Measurements from ENCODE around the gene TSC22D3. TPM values are rescaled to one million over a fixed set of nuclear protein-coding genes. Genes with fewer than 3 reads are reported as not detected.

The TSC22D3 gene
- total RNA-seq, 4 donors from 2014 or later: 101 to 786 (median 475) TPM

- Histone ChIP-seq H3K9me3 (no peaks in the 10 kb centered on the region), H3K4me1 (peaks cover 0 to 5% of the 10 kb centered on the region in 2 donors), H3K27ac (peak overlapping the region; percentile 95 to 96), H3K27me3 (no peaks in the 10 kb centered on the region), H3K4me3 (no peak overlapping the region), H3K36me3 (no peaks in the 10 kb centered on the region)
- intact Hi-C loops (cut with DNase I; ENCODE audit: low total_unique reads): no loop called here
- TF ChIP-seq POLR2A (IDR thresholded peaks at IDR 0.05): peak; percentile 30 to 46
- TF ChIP-seq CTCF (IDR thresholded peaks at IDR 0.05): no peak
- DNase-seq: peak; percentile 45 to 79
Observed at GRCh38 chrX:107710617-107711391, 64.8 kb downstream of the TSC22D3 start.

GRCh38 chrX:107709266-107709806, 66.3 kb downstream of the TSC22D3 start:
- no peak for TF ChIP-seq CTCF (IDR thresholded peaks at IDR 0.05)
- no peak for TF ChIP-seq POLR2A (IDR thresholded peaks at IDR 0.05)
- no peak for DNase-seq
- no peaks in the 10 kb centered on the region for H3K27me3 ChIP-seq
- H3K9me3 ChIP-seq: no peaks in the 10 kb centered on the region
- H3K4me3 ChIP-seq: no peak overlapping the region
- peaks cover 0 to 5% of the 10 kb centered on the region in 2 donors for H3K4me1 ChIP-seq
- intact Hi-C loops (cut with DNase I; ENCODE audit: low total_unique reads): no loop called here
- no peaks in the 10 kb centered on the region for H3K36me3 ChIP-seq
- peak overlapping the region in 1 of 2 donors; percentile 95 for H3K27ac ChIP-seq

GRCh38 chrX:107708762-107709161, 66.8 kb downstream of the TSC22D3 start:
- Histone ChIP-seq H3K4me3 (no peak overlapping the region), H3K4me1 (peaks cover 0 to 5% of the 10 kb centered on the region in 2 donors), H3K27me3 (no peaks in the 10 kb centered on the region), H3K9me3 (no peaks in the 10 kb centered on the region), H3K27ac (peak overlapping the region in 1 of 2 donors; percentile 95), H3K36me3 (no peaks in the 10 kb centered on the region)
- peak in 1 of 2 donors; percentile 24 for DNase-seq
- intact Hi-C loops (cut with DNase I; ENCODE audit: low total_unique reads): no loop called here
- no peak for TF ChIP-seq CTCF (IDR thresholded peaks at IDR 0.05)
- no peak for TF ChIP-seq POLR2A (IDR thresholded peaks at IDR 0.05)

- TF ChIP-seq CTCF (IDR thresholded peaks at IDR 0.05): no peak
- TF ChIP-seq POLR2A (IDR thresholded peaks at IDR 0.05): no peak
- Histone ChIP-seq H3K27ac (no peak overlapping the region), H3K4me1 (peaks cover 0 to 5% of the 10 kb centered on the region in 2 donors), H3K36me3 (no peaks in the 10 kb centered on the region), H3K9me3 (no peaks in the 10 kb centered on the region), H3K4me3 (no peak overlapping the region), H3K27me3 (no peaks in the 10 kb centered on the region)
- intact Hi-C loops (cut with DNase I; ENCODE audit: low total_unique reads): no loop called here
- DNase-seq: peak in 1 of 2 donors; percentile 6
Observed at GRCh38 chrX:107707866-107708265, 67.7 kb downstream of the TSC22D3 start.

GRCh38 chrX:107706309-107706708, 69.3 kb downstream of the TSC22D3 start:
- peaks cover 0 to 5% of the 10 kb centered on the region in 2 donors for H3K4me1 ChIP-seq
- intact Hi-C loops (cut with DNase I; ENCODE audit: low total_unique reads): no loop called here
- no peaks in the 10 kb centered on the region for H3K9me3 ChIP-seq
- DNase-seq: no peak
- no peaks in the 10 kb centered on the region for H3K36me3 ChIP-seq
- no peak overlapping the region for H3K4me3 ChIP-seq
- TF ChIP-seq POLR2A (IDR thresholded peaks at IDR 0.05) (no peak), CTCF (IDR thresholded peaks at IDR 0.05) (no peak)
- no peak overlapping the region for H3K27ac ChIP-seq
- H3K27me3 ChIP-seq: no peaks in the 10 kb centered on the region

Measured in uterus (tissue), 4 donors.